ENCODE measurements around the gene PLSCR2. TPM values are rescaled to one million over a fixed set of nuclear protein-coding genes. Genes with fewer than 3 reads are reported as not detected.
"Not testable (repeated sequence)": the region's sequence is repeated elsewhere in the genome, so short reads cannot be mapped to it uniquely, and the experiment has no call there.

Gene PLSCR2
- total RNA-seq, 8 experiments from 2014 or later, result not detected

DNA sequence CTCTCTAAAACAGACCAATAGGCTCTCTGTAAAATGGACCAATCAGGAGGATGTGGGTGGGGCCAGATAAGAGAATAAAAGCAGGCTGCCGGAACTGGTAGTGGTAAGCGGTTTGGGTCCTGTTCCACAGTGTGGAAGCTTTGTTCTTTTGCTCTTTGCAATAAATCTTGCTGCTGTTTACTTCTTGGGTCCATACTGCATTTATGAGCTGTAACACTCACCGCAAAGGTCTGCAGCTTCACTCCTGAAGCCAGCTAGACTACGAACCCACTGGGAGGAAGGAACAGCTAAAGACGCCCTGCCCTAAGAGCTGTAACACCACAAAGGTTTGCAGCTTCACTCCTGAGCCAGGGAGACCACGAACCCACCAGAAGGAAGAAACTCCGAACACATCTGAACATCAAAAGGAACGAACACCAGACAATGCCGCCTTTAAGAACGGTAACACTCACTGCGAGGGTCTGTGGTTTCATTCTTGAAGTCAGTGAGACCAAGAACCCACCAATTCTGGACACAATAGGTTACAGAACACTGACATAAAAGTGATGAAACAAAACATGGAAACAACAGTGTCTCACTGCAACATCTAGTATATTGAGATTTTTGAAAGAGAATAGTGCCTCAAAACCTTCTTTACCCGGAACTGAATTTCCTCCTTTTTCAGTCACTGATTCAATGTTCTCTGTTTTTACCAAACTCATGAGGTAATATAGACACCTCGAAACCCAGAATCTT lies 28.8 kb upstream of the PLSCR2 start:
- no peak overlapping the region for H3K4me3 ChIP-seq
- no peak for ATAC-seq (replicated peaks in 6 of 8)
- H3K27ac ChIP-seq, result no peak overlapping the region
- in situ Hi-C loops (cut with MboI; ENCODE audit: low pct_unique_long_range_greater_than_20kb in 2 of 9, low sequenced_read_pairs in 9 of 9, unreplicated experiment in 9 of 9), result no loop called here
- no peaks in the 10 kb centered on the region for H3K4me1 ChIP-seq (replicated peaks in 1 of 2)
- 55 to 100% (median 90%) methylated on average over 1 to 9 of the region's 13 CpGs; no CpG with 5 or more reads in 1 of the 10 experiments for WGBS, 10 experiments

- in situ Hi-C loops (cut with MboI; ENCODE audit: low pct_unique_long_range_greater_than_20kb in 2 of 9, low sequenced_read_pairs in 9 of 9, unreplicated experiment in 9 of 9); ATAC-seq (replicated peaks in 6 of 8); H3K4me1 ChIP-seq (replicated peaks in 1 of 2); H3K4me3 ChIP-seq; H3K27ac ChIP-seq: not testable (repeated sequence)
- 100% methylated on average over 3 to 7 of the region's 28 CpGs; no CpG with 5 or more reads in 8 of the 10 experiments for WGBS, 10 experiments
Measured at GRCh38 chr3:146497145-146497843, 27.9 kb upstream of the PLSCR2 start.

- Histone ChIP-seq H3K4me3 (no peak overlapping the region), H3K27ac (no peak overlapping the region), H3K4me1 (replicated peaks in 1 of 2) (no peaks in the 10 kb centered on the region)
- in situ Hi-C loops (cut with MboI; ENCODE audit: low pct_unique_long_range_greater_than_20kb in 2 of 9, low sequenced_read_pairs in 9 of 9, unreplicated experiment in 9 of 9), result no loop called here
- WGBS, 10 experiments, result 0 to 100% (median 23%) methylated on average over 1 of the region's 1 CpG; no CpG with 5 or more reads in 4 of the 10 experiments
- no peak for ATAC-seq (replicated peaks in 6 of 8)
Measured at GRCh38 chr3:146496726-146497125, 27.4 kb upstream of the PLSCR2 start.

DNA sequence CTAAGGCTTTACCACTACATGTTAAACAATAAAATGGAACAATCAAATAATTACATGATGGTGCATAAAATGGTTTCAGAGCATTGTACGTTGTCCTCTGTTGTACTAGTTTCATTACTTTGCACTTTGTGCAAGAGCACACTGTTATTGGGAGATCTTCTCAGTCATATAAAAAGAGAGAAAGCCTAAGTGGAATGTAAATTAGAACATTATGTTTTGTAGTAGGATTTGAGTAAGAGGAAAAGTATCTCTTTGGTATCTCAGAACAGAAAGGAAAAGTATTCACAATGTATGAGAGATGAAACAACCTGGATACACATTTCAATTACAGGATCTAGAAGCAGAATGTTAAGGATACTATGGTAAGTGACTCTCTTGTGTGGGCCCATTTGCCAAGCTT lies 26.9 kb upstream of the PLSCR2 start:
- no peak overlapping the region for H3K4me3 ChIP-seq
- H3K27ac ChIP-seq, result no peak overlapping the region
- H3K4me1 ChIP-seq (replicated peaks in 1 of 2), result no peaks in the 10 kb centered on the region
- 0 to 100% (median 57%) methylated on average over 1 of the region's 1 CpG; no CpG with 5 or more reads in 3 of the 10 experiments for WGBS, 10 experiments
- in situ Hi-C loops (cut with MboI; ENCODE audit: low pct_unique_long_range_greater_than_20kb in 2 of 9, low sequenced_read_pairs in 9 of 9, unreplicated experiment in 9 of 9), result no loop called here
- ATAC-seq (replicated peaks in 6 of 8), result no peak

GRCh38 chr3:146493761-146494160 lies 24.4 kb upstream of the PLSCR2 start:
- 61 to 91% (median 81%) methylated on average over 2 of the region's 2 CpGs; no CpG with 5 or more reads in 4 of the 10 experiments for WGBS, 10 experiments
- Histone ChIP-seq H3K27ac (no peak overlapping the region), H3K4me3 (no peak overlapping the region), H3K4me1 (replicated peaks in 1 of 2) (no peaks in the 10 kb centered on the region)
- in situ Hi-C loops (cut with MboI; ENCODE audit: low pct_unique_long_range_greater_than_20kb in 2 of 9, low sequenced_read_pairs in 9 of 9, unreplicated experiment in 9 of 9), result no loop called here
- peak in 2 of 8 experiments; percentile 24 to 44 for ATAC-seq (replicated peaks in 6 of 8)

DNA sequence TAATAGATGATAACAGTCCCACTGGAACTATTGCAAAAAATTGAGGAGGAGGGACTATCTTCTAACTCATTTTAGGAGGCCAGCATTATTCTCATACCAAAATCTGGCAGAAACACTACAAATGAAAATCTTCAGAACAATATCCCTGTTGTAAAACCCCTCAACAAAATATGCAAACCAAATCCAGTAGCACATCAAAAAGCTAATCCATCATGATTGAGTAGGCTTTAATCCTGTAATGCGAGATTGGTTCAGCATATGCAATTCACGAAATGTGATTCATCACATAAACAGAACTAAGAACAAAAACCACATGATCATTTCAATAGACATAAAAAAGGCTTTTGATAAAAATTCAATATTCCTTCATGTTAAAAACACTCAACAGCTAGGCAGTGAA lies 23.9 kb upstream of the PLSCR2 start:
- peak in 3 of 8 experiments; percentile 76 to 93 (median 92) for ATAC-seq (replicated peaks in 6 of 8)
- Histone ChIP-seq H3K27ac (no peak overlapping the region), H3K4me1 (replicated peaks in 1 of 2) (no peaks in the 10 kb centered on the region), H3K4me3 (no peak overlapping the region)
- in situ Hi-C loops (cut with MboI; ENCODE audit: low pct_unique_long_range_greater_than_20kb in 2 of 9, low sequenced_read_pairs in 9 of 9, unreplicated experiment in 9 of 9), result no loop called here
- WGBS, 10 experiments, result 0 to 100% (median 62%) methylated on average over 1 to 2 of the region's 2 CpGs

DNA sequence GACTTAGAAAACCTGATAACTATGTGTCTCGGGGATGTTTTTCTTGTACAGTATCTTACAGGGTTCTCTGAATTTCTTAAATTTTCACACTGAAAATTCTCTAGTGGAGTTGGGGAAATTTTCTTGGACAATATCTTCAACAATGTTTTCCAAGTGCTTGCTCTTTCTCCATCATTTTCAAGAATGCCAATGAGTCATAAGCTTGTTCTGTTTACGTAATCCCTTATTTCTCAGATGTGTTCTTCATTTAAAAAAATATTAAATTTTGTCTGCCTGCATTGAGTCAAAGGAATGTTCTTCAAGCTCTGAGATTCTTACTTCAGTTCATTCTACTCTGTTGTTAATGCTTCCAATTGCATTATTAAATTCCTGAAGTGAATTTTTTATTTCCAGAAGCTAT lies 21.9 kb upstream of the PLSCR2 start:
- no peak overlapping the region for H3K4me3 ChIP-seq
- in situ Hi-C loops (cut with MboI; ENCODE audit: low pct_unique_long_range_greater_than_20kb in 2 of 9, low sequenced_read_pairs in 9 of 9, unreplicated experiment in 9 of 9), result no loop called here
- H3K4me1 ChIP-seq (replicated peaks in 1 of 2), result no peaks in the 10 kb centered on the region
- WGBS, 10 experiments, result 20 to 93% (median 44%) methylated on average over 1 to 2 of the region's 2 CpGs
- no peak for ATAC-seq (replicated peaks in 6 of 8)
- no peak overlapping the region for H3K27ac ChIP-seq

DNA sequence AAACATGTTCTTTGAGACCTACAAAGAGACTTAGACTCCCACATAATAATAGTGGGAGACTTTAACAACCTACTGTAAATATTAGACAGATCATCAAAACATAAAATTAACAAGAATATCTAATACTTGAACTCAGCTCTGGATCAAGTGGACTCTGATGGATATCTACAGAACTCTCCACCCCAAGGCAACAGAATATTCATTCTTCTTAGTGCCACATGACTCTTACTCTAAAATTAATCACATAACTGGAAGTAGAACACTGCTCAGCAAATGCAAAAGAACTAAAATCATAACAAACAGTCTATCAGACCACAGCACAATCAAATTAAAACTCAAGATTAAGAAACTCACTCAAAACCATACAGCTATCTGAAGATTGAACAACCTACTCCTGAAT lies 15.9 kb upstream of the PLSCR2 start:
- Histone ChIP-seq H3K4me1 (replicated peaks in 1 of 2) (no peaks in the 10 kb centered on the region), H3K27ac (no peak overlapping the region), H3K4me3 (no peak overlapping the region)
- peak in 2 of 8 experiments; percentile 89 to 90 for ATAC-seq (replicated peaks in 6 of 8)
- in situ Hi-C loops (cut with MboI; ENCODE audit: low pct_unique_long_range_greater_than_20kb in 2 of 9, low sequenced_read_pairs in 9 of 9, unreplicated experiment in 9 of 9), result no loop called here

DNA sequence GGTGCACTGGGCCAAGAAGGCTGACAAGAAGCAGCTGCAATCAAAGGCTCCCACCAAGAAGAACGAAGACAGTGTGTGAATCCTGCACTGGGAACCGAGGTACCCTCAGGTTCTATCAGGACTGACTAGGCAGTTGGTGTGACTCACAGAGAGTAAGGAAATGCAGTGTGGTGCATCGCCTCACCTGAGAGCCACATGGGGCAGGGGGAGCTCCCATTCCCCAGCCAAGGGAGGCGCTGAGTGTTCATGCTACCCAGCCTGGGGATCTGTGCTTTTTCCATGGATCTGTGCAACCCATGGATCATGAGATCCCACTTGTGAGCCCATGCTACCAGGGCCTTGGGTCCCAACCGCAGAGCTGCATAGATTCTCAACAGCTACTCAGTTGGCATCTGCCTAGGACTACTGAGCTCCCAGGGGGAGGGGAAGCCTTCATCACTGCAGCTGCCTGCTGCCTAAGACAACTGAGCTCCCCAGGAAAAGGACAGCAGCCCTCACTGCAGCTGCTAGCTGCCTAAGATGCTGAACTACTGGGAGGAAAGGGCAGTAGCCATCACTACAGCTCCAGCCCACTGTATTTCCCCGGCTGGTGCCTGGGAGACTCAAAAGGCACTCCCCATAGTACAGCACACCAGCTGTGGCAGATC lies 6.9 kb upstream of the PLSCR2 start:
- Histone ChIP-seq H3K4me3 (no peak overlapping the region), H3K27ac (no peak overlapping the region), H3K4me1 (replicated peaks in 1 of 2) (no peaks in the 10 kb centered on the region)
- WGBS, 10 experiments, result 40 to 100% (median 83%) methylated on average over 1 to 3 of the region's 6 CpGs; no CpG with 5 or more reads in 3 of the 10 experiments
- in situ Hi-C loops (cut with MboI; ENCODE audit: low pct_unique_long_range_greater_than_20kb in 2 of 9, low sequenced_read_pairs in 9 of 9, unreplicated experiment in 9 of 9), result no loop called here
- ATAC-seq (replicated peaks in 6 of 8), result no peak

DNA sequence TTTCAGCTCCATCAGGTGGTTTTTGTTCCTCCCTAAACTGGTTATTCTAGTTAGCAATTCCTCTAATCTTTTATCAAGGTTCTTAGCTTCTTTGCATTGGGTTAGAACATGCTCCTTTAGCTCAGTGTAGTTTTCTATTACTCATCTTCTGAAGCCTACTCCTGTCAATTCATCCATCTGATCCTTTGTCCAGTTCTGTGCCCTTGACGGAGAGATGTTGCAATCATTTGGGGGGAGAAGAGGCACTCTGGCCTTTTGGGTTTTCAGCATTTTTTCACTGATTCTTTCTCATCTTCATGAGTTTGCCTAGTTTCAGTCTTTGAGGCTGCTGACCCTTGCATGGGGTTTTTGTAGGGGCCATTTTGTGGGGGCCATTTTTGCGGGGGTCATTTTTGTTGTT lies 5.6 kb upstream of the PLSCR2 start:
- in situ Hi-C loops (cut with MboI; ENCODE audit: low pct_unique_long_range_greater_than_20kb in 2 of 9, low sequenced_read_pairs in 9 of 9, unreplicated experiment in 9 of 9); H3K27ac ChIP-seq; H3K4me1 ChIP-seq (replicated peaks in 1 of 2); ATAC-seq (replicated peaks in 6 of 8); H3K4me3 ChIP-seq: not testable (repeated sequence)
- 75 to 100% (median 100%) methylated on average over 1 to 2 of the region's 2 CpGs; no CpG with 5 or more reads in 3 of the 10 experiments for WGBS, 10 experiments

DNA sequence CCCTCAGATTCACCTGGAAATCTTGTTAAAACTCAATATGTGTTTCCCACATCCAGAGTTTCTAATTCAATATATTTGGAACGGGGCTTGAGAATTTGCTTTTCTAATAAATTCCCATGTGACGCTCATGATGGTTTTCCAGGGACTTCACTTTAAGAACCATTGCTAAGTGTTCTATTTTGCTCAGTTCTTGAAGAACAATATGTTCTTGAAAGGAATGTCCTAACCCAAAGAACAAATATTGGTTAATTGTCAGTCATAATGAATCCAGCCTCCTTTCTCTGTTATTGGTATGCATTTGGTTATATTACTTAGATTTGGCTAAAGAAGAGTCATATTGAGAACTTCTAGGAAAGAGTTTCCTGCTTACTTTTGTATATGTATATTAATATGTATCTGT lies 4.4 kb upstream of the PLSCR2 start:
- in situ Hi-C loops (cut with MboI; ENCODE audit: low pct_unique_long_range_greater_than_20kb in 2 of 9, low sequenced_read_pairs in 9 of 9, unreplicated experiment in 9 of 9), result no loop called here
- WGBS, 10 experiments, result 7 to 100% (median 60%) methylated on average over 1 to 2 of the region's 2 CpGs; no CpG with 5 or more reads in 3 of the 10 experiments
- Histone ChIP-seq H3K4me3 (no peak overlapping the region), H3K27ac (no peak overlapping the region), H3K4me1 (replicated peaks in 1 of 2) (no peaks in the 10 kb centered on the region)
- no peak for ATAC-seq (replicated peaks in 6 of 8)

DNA sequence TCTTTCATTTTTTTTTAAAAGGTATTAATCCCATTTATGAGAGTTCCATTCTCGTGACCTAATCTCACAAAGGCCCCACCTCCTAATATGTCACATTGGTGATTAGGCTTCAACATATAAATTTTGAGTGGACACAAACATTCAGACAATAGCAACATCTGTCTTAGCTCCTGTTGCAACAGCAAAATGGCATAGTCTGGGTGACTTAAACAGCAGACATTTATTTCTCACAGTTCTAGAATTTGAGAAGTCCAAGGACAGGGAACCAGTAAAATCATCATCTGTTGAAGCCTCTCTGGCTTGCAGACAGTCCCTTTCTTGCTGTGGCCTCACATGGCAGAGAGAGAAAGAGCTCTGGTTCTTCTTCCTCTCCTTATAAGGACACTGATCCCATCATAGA lies 3.2 kb upstream of the PLSCR2 start:
- 20 to 100% (median 83%) methylated on average over 1 of the region's 1 CpG; no CpG with 5 or more reads in 1 of the 10 experiments for WGBS, 10 experiments
- Histone ChIP-seq H3K4me3 (no peak overlapping the region), H3K4me1 (replicated peaks in 1 of 2) (no peaks in the 10 kb centered on the region), H3K27ac (no peak overlapping the region)
- in situ Hi-C loops (cut with MboI; ENCODE audit: low pct_unique_long_range_greater_than_20kb in 2 of 9, low sequenced_read_pairs in 9 of 9, unreplicated experiment in 9 of 9), result no loop called here
- ATAC-seq (replicated peaks in 6 of 8), result no peak

- ATAC-seq (replicated peaks in 6 of 8), result no peak
- 55 to 100% (median 94%) methylated on average over 1 of the region's 1 CpG; no CpG with 5 or more reads in 2 of the 10 experiments for WGBS, 10 experiments
- in situ Hi-C loops (cut with MboI; ENCODE audit: low pct_unique_long_range_greater_than_20kb in 2 of 9, low sequenced_read_pairs in 9 of 9, unreplicated experiment in 9 of 9), result no loop called here
Measured at GRCh38 chr3:146471012-146471411, 1.7 kb upstream of the PLSCR2 start.

More at GRCh38 chr3:146471012-146471411, 1.7 kb upstream of the PLSCR2 start:
- H3K4me1 ChIP-seq (replicated peaks in 1 of 2), result no peaks in the 10 kb centered on the region
- H3K4me3 ChIP-seq, result no peak overlapping the region
- no peak overlapping the region for H3K27ac ChIP-seq

Measured in motor neuron (in vitro differentiated cells).